Middle frontal gyrus (tissue), 1 donor: Measurements from ENCODE around the gene APOBR.
A peak's percentile ranks its signal among the peaks of the same experiment; 100 is the strongest.
"Not testable (repeated sequence)": the region's sequence is repeated elsewhere in the genome, so short reads cannot be mapped to it uniquely, and the experiment has no call there.

Source experiments
- DNase-seq: peaks from one replicate; pipeline ENCODE4 v3.0.0-alpha.2; 2015; ENCODE audit warnings: low spot score; ENCODE audit errors: extremely low spot score

APOBR gene

DNA sequence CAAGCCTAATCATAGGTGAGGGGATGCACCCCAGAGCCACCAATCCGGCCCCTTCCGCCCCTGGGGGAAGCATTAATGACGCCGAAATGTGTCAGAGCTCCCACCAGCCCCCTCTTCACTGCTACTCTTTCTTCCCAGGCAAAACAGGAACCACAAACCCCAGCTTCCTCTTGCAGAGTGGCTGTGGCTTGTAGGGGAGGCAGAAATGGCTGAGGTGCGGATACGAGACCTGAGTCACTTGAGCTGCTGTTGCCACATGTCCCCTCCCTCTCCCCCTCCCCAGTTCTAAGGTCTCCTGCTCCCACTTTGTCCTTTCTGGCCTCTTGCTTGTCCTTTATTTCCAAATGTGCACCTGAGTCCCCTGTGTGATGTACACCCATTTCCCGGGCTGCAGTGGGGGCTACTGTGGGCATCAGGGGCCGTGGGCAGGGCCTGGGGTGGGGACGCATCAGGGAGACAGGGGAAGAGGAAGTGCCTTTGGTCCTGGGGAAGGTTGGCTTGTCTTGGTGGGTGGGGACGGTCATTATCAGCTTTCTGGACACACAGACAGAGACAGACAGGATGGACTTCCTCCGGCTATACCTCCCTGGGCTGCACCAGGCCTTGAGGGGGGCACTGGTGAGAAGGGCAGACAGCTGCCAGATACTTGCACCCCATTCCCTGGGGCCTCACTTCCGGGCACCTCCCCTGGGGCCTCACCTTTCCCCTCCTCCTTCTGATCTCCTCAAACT lies at the start of gene APOBR:
Gene APOBR, plus strand, starts transcription at position 523 of the 731 bp plus-strand sequence. Its CDS starts 39 bp downstream, at position 562.
- no peak for DNase-seq

- DNase-seq, result not testable (repeated sequence)
Observed at GRCh38 chr16:28446388-28446787, 48.1 kb upstream of the APOBR start.

DNA sequence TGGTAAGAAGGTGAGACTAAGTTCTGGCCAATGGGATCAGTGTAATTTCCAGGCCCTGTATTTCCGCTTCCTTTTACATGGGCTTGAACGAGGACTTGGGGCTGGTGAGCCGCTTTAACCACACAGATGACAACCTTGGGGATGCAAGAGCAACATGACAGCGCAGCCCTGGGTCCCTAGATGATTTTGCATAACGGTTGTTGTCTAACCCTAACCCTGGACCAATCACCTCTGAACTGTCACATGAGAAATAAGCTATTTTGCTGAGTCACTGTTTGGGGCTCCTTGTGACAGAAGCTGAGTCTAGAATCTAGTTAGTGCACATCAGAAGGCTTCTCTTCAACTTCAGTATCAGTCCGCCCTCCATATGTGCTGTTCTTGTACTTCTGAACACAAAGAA lies 47.4 kb upstream of the APOBR start:
- DNase-seq, result not testable (repeated sequence)

DNA sequence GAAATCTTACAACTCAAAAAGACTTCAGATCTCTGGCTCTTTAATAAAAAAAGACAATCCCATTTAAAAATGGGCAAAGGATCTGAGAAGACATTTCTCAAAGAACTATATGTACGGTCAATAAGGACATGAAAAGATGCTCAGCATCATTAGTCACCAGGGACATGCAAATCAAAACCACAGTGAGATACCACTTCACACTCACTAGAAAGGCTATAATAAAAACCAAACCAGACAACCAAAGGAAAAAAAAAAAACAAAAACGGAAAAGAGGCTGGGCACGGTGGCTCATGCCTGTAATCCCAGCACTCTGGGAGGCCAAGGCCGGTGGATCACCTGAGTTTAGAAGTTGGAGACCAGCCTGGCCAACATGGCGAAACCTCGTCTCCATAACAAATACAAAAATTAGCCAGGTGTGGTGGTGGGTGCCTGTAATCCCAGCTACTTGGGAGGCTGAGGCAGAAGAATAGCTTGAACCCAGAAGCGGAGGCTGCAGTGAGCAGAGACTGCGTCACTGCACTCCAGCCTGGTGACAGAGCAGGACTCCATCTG lies 20.7 kb upstream of the APOBR start:
- DNase-seq, result no peak

DNA sequence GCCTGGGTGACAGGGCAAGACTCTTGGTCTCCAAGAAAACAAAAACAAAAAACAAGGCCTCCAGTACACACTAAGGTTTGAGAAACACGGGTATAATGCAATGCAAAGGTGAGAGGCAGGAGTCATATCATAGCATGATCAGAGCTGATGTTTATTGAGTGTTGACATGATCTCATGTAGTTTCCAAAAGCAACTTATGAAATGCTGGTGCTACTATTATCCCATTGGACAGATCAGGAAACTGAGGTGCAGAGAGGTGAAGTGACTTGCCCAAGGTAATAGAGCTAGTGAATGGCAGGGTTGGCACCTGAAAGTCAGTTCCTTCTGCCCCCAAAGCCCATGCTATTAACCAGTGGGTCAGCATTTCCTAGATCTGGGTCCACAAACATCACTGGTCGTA lies 19.2 kb upstream of the APOBR start:
- no peak for DNase-seq

DNA sequence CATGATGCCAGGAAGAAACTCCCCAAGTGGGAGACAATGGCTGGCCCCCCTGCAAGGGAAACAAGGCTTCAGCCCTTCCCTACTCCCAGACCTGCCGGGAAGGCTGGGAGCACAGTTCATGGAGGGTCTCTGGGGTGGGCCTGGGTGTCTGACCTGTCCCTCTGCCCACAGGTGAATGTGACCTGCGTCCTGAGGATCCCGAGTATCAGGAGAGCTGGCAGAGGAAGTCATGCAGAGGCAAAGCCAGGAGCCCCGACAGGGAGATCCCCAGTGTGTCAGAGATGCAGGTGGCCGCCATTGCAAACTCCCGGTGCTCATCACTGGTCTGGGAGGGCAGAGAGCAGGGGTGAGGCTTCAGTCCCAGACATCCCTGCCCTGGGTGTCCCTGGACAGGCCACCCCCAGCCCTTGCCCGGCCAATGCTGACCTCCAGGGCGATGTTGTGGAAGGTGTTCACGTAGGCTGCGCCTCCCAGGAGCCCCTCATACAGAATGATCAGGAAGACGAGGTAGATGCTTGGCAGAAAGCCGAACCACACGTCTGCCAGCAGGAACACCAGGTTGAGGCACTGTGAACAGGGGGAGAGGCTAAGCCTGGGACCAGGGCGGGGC lies 17.0 kb upstream of the APOBR start:
- no peak for DNase-seq

DNA sequence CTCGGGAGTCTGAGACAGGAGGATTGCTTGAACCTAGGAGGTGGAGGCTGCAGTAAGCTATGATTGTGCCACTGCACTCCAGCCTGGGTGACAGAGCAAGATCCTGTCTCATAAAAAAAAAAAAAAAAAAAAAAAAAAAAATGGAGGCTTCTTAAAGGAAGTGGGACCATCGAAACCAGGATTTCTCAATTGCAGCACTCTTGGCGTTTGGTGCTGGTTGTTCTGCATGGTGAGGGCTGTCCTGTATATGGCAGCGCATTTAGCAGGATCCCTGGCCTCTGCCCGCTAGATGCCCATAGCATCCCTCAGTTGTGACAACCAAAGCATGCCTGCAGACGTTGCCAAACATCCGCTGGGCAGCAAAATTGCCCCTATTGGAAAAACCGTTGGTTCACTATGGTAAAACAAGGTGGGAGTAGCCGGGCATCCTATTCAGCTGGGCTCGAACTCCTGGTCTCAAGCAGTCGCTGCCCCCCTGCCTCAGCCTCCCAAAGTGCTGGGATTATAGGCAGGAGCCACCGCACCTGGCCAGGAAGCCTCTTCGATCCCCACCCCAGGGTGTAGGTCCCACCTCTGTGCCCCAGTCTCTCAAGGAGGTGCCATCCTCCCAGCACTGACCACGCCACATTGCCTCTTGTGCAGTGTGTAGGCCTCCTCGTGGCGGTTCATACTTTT lies 15.8 kb upstream of the APOBR start:
- no peak for DNase-seq

DNA sequence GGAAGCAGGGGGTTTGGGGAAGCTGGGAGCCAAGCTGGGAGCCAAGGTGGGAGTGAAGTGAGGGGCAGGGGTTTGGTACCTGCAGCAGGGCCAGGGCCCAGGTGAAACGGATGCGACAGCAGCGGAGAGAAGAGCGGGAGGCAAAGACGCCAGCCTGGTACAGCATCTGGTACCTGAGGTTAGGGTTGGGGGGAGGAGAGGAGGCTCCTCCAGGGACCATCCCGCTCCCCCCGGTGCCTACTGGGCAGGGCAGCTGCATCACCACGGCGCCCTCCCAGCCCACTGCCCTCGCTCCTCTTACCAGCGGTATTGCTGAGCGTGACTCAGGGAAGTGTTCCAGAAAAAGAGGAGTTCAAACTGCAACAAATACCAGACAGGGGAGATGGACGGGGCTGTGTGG lies 12.4 kb upstream of the APOBR start:
- DNase-seq, result no peak

DNA sequence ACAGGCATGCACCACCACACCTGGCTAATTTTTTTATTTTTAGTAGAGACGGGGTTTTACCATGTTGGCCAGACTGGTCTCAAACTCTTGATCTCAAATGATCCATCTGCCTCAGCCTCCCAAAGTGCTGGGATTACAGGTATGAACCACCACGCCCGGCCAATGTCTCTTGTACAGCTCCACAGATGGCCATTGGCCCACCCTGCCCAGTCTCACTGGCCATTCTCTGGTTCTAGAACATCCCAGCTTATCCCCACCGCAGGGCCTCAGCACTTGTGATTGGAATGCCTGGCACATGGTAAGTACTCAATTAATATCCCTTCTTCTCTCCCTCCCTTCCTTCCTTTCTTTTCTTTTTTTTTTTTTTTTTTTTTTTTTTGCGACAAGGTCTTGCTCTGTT lies 11.1 kb upstream of the APOBR start:
- DNase-seq, result not testable (repeated sequence)

- no peak for DNase-seq
Observed at GRCh38 chr16:28486266-28486665, 8.2 kb upstream of the APOBR start.

DNA sequence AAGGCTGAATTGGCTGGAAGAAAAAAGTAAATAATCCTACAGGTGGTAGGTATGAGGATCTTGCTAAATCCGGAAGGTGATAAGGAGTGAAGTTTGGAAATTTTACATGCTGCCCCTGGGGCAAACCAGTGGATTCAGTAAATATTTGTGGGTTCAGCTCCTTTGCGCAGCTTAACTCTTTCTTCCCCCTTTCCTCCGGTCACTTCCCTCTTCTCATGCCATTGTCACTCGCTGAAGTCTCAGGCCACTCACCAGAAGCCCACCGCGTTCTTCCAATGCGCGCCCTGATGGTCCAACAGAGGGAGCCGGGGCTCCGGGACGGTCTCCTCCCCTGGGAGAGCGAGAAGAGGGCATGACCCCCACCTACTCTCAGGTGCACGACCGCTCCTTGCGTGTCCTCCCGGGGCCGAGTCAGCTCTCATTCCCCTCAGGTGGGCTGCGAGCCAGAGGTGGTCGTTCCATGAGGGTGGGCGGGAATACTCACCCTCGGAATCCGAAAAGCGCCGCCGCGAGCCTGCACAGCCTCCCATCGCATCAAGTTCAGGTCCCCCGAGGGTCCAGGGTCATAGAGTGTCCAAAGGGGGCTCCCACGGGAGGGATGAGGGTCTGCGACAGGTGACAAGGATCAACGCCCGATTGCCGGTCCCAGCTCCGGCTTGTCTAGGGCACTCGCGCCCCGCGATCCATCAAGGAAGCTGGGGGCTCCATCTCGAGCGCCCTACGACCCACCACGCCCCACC lies 3.0 kb upstream of the APOBR start:
- DNase-seq, result no peak

DNA sequence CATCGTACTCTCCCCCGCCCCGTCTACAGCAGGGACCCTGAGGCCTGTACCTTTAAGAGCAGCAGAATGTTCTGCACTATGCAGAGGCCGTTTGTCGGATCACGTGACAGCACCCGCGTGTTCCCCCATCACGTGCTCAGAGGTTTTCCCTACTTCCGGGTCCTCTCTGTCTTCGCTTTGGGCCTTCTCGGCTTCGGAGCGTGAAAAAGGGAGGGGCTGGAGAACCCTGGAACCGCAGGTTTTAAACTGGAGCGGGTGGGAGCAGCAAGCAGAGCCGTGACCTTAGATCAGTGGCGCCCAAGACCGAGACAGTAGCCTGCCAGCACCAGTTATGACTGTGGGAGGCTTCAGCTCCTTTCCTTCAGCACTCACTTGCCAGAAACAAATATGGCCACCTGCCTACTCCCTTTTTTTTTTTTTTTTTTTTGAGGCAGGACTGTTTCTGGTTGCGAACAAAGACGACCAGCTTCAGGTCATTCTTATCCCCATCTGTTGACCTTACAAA lies 2.4 kb upstream of the APOBR start, which contains the start of gene CLN3:
Gene CLN3, minus strand, starts transcription at position 105 of the 505 bp plus-strand sequence. CDS start 315 bp downstream, outside the sequence.
- DNase-seq, result peak; percentile 85

DNA sequence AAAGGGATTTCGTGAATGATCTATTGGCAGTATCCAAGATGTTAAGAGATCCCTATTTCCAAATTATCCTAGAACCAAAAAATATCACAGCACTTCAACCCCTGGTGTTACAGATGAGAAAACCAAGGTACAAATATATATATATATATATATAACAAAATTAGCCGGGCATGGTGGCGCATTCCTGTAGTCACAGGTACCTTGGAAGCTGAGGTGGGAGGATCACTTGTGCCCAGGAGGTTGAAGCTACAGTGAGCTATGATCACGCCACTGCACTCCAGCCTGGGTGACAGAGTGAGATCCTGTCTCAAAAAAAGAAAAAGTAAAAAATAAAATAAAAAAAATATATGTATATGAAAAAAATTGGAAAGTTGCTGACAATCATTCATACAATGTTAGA lies 1.9 kb upstream of the APOBR start:
- no peak for DNase-seq

DNA sequence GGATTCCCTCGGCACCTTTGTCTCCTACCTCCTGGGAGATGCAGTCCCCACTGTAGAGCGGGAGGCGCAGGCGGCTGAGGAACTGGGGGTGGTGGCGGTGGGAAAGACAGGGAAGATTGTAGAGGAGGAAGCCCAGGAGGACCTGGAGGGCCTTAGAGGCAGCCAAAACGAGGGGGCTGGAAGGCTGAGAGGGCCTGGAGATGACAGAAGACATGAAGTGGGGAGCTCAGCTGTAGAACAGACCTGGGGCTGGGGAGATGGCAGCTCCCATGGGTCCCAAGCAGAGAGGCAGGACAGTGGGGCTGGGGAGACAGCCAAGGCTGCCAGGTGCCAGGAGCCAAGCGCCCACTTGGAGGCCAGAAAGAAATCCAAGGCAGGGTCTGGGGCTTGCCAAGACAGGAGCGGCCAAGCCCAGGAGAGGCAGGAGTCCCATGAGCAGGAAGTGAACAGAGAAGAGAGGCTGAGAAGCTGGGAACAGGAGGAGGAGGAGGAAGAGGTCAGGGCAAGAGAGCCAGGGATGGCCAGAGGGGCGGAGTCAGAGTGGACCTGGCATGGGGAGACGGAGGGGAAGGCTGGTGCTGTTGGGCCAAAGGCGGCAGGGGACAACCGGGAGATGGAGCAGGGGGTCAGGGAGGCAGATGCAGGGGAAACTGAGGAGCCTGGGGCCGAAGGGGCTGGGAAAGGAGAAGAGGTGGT lies 803 bp downstream of the APOBR start:
- no peak for DNase-seq

DNA sequence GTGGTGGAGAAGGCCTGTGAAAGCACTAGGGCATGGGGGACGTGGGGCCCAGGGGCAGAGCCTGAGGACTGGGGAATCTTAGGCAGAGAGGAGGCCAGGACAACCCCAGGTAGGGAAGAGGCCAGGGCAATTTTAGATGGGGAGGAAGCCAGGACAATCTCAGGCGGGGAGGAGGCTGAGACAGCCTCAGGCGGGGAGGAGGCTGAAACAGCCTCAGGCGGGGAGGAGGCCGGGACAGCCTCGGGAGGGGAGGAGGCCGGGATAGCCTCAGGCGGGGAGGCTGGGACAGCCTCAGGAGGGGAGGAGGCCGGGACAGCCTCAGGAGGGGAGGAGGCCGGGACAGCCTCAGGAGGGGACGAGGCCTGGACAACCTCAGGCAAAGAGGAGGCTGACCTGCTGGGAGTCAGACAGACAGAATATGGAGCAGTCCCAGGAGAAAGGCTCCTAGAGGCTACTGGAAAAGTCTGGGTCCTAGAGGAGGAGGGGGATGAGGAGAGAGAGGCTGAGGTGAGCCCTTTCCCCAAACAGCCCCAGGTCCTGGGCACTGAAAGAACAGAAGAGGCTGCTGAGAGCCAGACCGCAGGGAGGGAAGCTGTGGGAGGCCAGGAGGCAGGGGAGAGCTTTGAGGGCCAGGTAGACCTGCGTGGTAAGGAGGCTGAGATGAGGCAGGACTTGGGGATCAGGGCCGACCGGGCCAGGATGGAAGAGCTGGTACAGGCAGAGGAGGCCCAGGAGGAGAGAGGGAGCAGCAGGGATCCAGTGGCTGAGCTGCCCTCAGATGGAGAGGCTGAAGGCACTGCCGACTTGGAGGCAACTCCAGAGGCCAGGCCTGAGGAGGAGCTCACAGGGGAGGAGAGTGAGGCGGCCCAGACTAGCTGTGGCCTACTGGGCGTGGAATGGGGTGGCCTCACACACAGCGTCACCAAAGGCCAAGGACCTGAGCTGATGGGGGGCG lies 1.6 kb downstream of the APOBR start:
- no peak for DNase-seq

GRCh38 chr16:28496844-28497243 lies 2.4 kb downstream of the APOBR start:
- no peak for DNase-seq

- no peak for DNase-seq
Observed at GRCh38 chr16:28497386-28497785, 2.9 kb downstream of the APOBR start.

DNA sequence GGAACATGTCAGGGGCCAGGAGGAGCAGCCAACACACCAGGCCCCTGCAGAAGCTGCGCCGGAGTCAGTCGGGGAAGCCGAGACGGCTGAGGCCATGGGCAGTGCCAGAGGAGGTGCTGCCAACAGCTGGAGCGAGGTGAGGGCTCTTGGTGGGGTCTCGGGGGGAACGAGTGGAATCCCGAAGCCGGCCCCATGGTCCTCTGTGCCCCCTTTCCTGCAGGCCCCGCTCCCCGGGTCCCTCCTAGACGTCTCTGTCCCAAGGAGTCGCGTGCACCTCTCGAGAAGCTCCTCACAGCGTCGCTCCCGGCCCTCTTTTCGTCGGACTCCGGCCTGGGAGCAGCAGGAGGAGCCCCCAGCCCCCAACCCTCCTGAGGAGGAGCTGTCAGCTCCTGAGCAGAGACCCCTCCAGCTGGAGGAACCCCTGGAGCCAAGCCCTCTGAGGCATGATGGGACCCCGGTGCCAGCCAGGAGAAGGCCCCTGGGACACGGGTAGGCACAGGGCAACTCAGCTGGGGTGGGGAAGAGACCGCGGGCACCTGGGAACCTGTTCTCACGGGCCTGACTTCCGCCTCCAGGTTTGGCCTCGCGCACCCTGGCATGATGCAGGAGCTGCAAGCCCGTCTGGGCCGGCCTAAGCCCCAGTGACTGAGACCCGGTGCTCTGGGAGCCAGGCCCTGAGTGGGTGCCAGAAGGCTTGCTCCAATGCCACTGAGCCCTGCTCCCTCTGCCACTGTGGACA lies 3.6 kb downstream of the APOBR start:
- DNase-seq, result no peak
